ENCODE results near the gene OLFML2B.

DNA sequence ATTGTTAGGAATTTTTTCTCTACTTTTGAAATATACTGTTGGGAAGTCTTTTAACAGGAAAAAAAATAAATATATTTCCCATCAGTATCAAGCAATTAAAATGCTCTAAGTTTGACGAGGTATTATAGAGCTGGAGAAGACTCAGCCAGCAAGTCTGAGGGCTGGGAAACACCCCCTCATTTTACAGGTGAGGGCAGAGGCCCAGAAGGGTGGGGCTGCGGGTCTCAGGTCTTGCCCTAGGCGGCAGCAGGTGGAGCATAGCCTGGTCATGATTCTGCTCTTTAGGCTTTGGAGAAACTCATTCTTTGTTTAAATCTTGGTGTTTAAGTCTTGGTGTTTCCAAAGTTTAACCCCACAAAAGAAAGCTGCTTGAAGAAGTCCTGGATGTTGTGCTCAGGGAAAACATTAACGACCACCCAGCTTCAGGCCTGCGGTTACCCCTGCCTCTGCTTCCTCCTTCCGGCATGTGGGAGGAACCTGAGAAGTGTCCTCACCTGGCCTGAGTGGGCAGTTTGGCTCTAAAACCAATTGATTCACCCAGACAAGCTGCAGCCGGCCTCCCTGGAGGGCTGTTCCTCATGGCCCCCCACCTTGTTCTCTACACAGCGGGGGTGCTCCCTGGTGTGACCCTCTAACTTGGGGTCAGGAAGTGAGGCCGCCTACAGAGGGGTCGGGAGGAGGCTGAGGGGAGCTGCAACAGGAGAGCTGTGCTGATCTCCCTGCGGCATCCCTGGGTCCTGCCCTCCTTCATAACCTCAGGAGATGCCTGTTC lies 41.7 kb downstream of the OLFML2B start:
- TF ChIP-seq CTCF (conservative IDR thresholded peaks at IDR 0.05; ENCODE audit: low read length) (no peak), EZH2phosphoT487 (IDR thresholded peaks at IDR 0.05; ENCODE audit: borderline replicate concordance) (no peak)

Data from Loucy (cell line).